ENCODE results near the gene NMUR2.

The NMUR2 gene

GRCh38 chr5:152356506-152356905 is 48.6 kb downstream of the NMUR2 start:
- no peak overlapping the region for H3K27ac Mint-ChIP-seq
- no peak overlapping the region for H3K4me3 Mint-ChIP-seq
- no peak for TF ChIP-seq CTCF (IDR thresholded peaks at IDR 0.05)
- no peaks in the 10 kb centered on the region for H3K4me1 Mint-ChIP-seq
- no peaks in the 10 kb centered on the region for H3K36me3 Mint-ChIP-seq (ENCODE audit: low read depth)
- DNase-seq = no peak
- no peaks in the 10 kb centered on the region for H3K9me3 Mint-ChIP-seq
- H3K27me3 Mint-ChIP-seq (ENCODE audit: low read depth, poor library complexity) = peaks cover 7% of the 10 kb centered on the region

GRCh38 chr5:152355061-152355460 is 50.0 kb downstream of the NMUR2 start:
- no peak for DNase-seq
- Mint-ChIP-seq H3K27me3 (ENCODE audit: low read depth, poor library complexity) (peaks cover 5% of the 10 kb centered on the region), H3K9me3 (no peaks in the 10 kb centered on the region), H3K4me1 (no peaks in the 10 kb centered on the region), H3K27ac (no peak overlapping the region), H3K4me3 (no peak overlapping the region), H3K36me3 (ENCODE audit: low read depth) (no peaks in the 10 kb centered on the region)
- no peak for TF ChIP-seq CTCF (IDR thresholded peaks at IDR 0.05)

- peaks cover 5% of the 10 kb centered on the region for H3K27me3 Mint-ChIP-seq (ENCODE audit: low read depth, poor library complexity)
- H3K4me3 Mint-ChIP-seq = no peak overlapping the region
- DNase-seq = no peak
- no peaks in the 10 kb centered on the region for H3K36me3 Mint-ChIP-seq (ENCODE audit: low read depth)
- no peak overlapping the region for H3K27ac Mint-ChIP-seq
- TF ChIP-seq CTCF (IDR thresholded peaks at IDR 0.05) = no peak
- peaks cover 6% of the 10 kb centered on the region for H3K9me3 Mint-ChIP-seq
- H3K4me1 Mint-ChIP-seq = no peaks in the 10 kb centered on the region
Measured at GRCh38 chr5:152353001-152353400, 52.1 kb downstream of the NMUR2 start.

GRCh38 chr5:152349683-152350526 is 55.2 kb downstream of the NMUR2 start:
- peak; percentile 51 for DNase-seq
- peak; percentile 89 for TF ChIP-seq CTCF (IDR thresholded peaks at IDR 0.05)
- H3K36me3 Mint-ChIP-seq (ENCODE audit: low read depth) = peaks cover 5% of the 10 kb centered on the region
- peaks cover 15% of the 10 kb centered on the region for H3K9me3 Mint-ChIP-seq
- peaks cover 5% of the 10 kb centered on the region for H3K4me1 Mint-ChIP-seq
- peaks cover 5% of the 10 kb centered on the region for H3K27me3 Mint-ChIP-seq (ENCODE audit: low read depth, poor library complexity)
- no peak overlapping the region for H3K4me3 Mint-ChIP-seq
- no peak overlapping the region for H3K27ac Mint-ChIP-seq
